NCI-H1694 treated with DMSO at 0.1 percent for 48 hours (cell line): ENCODE data around the gene CHRNA9.

Experiments
- DNase-seq: peaks from one replicate; lab custom pipeline; 2025; lab: John Stamatoyannopoulos, UW

CHRNA9 gene

DNA sequence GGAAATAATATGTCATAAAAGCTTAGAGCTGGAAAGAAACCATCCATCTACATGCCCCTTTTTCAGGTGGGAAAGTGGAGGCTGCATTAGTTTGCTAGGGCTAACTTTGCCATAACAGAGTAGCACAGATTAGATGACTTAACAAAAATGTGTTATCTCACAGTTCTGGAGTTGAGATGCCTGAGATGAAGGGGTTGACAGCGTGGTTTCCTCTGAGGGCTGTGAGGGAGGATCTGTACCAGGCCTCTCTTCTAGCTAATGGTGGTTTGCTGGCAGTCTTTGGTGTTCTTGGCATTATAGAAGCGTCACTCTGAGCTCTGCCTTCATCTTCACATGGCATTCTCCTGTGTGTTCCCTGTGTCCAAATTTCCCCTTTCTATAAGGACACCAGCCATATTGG, 2.4 kb downstream of the CHRNA9 start:
- DNase-seq = no peak

DNA sequence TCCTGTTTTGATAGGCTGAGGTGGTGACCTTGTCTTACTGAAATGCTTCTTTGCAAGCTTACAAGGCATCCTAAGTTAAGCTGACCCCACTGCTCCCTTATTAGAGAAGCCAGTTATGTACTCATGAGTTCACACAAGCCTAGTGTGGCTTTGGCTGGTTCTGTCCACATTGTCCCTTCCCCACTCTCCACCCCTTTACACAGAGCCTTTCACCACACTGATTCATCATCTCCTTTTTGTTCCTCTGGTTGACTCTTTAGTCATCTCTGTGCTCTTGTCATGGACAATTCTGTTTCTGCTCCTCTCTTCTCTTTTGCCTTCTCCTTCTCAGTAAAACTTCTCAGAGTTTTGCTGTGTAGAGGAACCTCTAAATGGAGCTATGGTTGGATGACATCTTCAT, 4.9 kb downstream of the CHRNA9 start:
- no peak for DNase-seq

DNA sequence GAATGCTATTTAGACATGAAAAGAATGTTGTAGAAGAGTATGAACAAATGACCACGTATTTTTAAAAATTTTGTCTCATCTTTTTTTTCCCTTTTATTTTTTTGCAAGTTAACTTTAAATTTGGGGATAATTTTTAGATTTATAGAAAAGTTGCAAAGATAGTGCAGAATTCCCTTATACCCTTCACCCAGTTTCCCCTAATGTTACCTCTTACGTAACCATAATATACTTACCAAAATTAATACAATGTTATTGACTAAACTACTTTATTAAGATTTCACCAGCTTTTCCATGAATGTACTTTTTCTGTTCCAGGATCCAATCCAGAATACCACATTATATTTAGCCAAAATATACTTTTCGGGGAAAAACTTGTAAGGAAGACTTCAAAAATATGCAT, 12.3 kb downstream of the CHRNA9 start:
- no peak for DNase-seq

DNA sequence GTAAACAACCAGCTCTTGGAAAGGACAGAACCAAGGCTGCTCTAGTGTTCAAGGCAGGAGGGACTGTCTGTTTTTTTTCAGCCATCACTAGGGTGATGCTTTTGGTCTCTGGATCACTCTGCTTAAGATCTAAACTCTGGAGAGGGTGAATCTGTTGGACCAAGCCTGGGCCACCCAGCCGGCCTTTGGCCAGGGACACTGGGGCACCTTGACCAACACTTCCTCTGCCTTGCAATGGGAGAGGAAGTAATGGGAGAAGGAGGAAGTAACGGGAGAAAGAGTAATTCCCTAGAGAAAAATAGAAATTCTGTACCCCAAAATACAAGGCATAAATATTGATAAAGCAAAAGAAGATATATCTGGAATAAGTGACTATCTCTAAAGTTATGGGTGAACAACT, 12.9 kb downstream of the CHRNA9 start:
- DNase-seq = no peak

DNA sequence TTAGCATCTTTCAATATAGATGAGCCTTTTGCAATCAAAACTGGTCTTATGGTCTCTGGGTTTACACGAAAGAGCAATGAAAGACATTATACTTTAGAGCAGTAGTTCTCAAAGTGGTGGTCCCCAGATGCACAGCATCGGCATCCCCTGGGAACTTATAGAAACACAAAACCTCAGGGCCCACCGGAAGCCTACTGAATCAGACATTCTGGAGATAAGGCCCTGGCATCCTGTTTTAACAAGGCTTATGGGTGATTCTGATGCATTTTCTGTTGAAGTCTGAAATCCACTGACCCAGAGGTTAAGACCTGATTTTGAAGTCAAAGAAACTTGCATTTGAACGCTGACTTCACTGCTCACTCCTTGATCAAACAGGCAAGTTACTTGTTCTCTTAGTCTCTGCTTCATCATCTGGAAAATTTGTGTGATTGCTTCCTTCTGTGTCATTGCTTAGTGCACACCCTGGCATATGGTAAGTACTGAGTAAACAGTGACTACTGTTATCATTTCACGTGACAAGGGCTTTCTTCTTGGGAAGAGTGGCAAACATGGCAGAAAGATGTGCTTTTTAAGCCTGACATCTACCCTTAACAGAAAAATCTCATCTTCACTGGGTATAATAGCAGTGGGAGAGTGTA, 14.5 kb downstream of the CHRNA9 start:
- peak; percentile 28 for DNase-seq

DNA sequence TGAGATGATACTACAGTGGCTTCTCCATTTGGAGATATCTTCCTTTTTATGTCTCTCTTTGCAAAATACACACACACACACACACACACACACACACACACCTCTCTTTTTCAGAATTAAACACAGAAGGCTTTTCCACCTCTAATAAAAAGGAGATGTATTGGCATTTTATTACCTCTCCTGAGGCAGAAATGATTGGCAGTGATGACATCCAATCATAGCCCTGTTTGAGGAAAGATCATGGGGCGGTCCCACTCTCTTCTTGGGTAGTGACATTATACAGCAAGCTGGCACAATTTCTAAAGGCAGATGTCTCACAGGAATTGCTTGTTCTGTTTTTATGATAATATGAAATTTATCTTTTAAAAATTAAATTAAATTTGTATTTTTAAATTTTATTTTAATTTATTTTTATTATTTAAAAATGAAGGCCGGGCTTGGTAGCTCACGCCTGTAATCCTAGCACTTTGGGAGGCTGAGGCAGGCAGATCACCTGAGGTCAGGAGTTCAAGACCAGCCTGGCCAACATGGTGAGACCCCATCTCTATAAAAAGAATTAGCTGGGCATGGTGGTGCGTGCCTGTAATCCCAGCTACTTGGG, 15.6 kb downstream of the CHRNA9 start:
- DNase-seq = no peak

DNA sequence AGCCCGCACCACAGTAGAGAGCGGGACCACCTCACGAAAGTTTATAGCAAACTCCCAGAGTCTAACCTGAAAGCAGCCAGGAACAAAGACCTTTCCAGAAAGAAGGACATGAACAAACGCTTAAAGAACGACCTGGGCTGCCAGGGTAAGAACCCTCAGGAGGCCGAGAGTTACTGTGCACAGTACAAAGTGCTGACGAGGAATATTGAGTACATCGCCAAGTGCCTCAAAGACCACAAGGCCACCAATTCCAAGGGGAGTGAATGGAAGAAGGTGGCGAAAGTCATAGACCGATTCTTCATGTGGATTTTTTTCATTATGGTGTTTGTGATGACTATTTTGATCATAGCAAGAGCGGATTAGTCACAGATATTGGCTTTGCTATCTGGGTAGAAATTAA, 19.0 kb downstream of the CHRNA9 start:
- DNase-seq = no peak

DNA sequence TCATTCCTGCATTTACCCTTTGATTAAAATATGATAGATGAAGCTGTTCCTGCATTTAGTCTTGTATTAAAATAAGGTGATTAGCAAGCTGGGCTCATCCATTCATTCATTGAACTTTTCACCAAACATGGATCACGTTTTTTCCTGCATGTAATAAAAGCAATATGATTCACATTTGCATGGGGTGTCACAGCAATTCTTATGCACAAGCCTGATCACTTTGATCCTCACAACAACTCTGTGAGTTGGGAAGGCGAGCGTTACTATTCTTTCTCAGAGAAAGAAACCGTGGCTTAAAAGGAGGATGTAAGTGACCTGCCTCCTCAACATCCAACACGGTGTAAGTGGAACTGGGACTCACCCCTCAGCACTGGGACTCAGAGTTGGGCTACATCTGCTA, 20.0 kb downstream of the CHRNA9 start:
- DNase-seq = no peak

DNA sequence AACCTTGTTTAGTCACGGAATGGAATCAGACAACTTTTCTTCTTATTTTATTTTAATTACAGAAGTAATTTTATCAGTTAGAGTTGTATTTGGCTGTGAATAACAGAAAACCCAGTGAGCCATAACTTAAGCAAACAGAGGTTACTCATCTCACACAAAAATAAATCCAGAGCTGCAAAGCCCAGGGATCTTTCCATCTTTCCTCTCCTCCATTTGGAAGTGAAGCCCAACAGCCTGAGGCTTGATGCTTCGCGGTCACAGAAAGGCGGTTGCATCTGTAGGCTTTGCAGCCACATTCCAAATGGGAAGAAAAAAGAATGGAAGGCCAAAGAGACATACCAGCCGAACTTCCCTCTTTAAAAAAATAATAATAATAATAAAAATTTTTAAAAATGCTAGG, 22.6 kb downstream of the CHRNA9 start:
- DNase-seq = no peak

DNA sequence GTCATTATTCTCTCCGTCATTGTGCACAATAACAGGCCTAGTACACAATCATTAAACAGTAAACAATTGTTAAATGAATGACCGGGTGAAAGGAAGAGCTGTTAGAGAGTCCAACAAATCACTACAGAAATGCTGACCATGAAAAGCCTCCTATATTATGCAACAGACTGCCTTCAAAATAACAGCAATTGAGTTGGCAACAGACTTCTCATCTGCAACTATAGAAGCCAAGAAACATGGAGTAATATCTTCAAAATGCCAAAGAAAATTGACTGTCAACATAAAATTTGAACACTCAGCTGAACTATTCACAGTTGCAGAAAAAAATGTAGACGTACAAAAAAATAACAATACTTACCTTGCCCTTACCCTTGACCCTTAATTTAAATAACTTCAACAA, 26.2 kb downstream of the CHRNA9 start:
- no peak for DNase-seq

DNA sequence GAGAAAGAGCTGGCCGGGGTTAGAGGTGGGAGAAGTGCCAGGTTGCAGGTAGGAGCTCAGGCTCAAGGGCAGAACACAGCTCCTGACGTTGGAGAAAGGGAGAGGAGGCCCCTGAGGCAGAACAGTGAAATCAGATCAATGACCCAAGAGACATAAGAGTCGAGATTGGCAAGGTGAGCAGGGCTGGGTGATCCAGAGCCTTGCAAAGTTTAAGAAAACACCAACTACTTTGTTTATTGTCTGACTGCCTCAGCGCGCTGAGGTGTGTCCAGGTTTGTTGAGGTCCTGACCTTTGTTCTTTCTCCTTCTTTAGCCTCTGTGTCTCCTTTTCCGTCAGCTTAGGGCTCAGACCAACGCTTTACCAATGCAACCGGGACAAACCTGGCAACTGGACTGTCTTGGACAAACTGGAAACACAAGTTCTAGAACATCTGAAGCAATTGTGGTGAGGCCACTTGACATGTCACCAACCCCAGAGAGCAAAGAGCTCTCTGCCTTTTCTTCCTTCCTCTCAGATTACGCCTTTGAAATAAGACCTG, 28.3 kb downstream of the CHRNA9 start:
- no peak for DNase-seq

DNA sequence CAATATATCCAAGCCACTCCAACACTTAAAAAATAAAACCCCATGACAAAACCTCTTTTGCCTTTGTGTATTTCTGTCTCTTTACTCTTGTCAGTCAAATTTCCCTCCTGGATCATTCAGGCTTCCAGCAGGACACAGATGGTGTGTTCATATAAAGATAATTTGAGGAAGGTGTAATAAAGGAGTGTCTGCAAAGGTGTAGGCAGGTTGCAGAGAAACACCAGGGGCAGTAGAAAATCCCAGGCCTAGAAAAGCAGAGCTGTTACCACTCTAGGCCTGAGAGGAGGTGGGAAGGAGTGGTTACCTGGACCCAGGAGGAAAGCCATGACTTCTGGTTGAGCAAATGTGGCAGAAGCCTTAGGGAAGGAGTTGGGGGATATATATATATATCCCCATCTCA, 28.8 kb downstream of the CHRNA9 start:
- DNase-seq = no peak

DNA sequence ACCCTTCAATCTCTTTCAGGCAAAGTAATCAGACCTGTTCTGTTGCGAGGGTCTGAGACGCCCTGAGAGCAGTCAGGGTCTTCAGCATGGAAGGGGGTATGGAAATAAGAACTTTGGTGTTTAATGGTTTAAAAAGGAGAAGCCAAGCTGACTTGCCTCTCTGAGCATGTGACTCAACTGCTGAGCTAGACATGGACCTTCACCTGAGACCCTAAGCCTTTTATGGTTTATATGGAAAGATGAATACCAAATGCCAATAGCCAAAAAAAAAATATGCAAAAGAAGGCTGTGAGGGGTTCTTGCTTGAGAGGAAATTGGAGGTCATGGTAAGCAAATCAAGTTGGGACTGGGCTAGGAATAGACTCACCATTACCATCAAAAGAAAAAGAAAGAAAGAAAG, 30.6 kb downstream of the CHRNA9 start:
- DNase-seq = no peak

DNA sequence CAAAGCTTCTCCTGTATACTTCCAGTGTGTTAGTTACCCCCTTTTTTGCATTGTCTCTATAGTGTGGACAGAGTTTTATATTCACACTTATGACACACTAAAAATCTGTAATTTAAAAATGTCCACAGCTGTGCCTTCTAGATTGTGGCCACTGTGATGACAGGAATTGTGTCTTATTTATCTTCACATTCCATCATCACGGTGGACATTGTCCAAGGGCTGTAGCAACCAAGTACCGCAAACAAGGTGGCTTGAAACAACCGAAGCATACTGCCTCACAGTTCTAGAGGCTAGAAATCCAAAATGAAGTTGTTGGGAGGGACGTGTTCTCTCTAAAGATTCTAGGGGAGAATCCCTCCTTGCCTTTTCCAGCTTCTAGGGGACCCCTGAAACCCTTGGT, 32.3 kb downstream of the CHRNA9 start:
- no peak for DNase-seq

DNA sequence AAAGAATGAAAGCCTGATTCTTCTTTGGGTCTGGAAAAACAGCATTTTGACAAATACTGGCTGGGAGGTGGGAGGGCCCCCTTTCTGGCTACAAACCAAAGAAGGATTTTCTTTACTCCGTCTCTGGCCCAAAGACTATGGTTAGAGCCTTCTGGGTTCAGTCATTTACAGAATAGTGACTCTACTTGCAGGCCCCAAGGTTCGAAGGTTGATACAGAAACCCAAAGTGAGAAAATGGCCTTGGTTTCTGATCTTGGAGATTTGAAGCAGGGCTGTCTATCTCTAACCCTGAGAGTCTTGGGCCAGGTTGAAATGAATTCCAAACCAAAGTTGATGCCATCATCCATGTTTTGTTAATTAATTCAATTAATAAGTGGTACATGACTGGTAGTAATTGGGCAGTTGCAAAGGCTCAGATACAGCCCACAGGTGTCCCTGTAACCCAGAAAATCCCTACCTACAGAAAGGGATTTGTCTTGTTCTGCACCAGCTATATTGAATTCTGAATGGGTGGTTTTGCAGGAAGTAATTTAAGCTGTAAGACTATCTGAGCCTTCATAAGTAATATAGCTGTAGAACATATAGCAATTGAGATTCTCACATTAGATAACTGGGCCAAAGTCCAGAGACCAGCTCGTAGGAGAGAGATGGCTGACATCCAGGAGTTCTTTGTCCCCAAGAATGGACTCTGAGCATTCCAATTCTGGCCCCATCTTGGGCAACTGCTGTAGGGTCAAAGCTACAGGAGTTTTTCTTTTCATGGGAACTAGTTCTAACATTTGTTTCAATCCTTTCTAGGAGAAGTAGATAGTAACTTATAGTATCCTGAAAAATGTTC, 34.5 kb downstream of the CHRNA9 start:
- no peak for DNase-seq

DNA sequence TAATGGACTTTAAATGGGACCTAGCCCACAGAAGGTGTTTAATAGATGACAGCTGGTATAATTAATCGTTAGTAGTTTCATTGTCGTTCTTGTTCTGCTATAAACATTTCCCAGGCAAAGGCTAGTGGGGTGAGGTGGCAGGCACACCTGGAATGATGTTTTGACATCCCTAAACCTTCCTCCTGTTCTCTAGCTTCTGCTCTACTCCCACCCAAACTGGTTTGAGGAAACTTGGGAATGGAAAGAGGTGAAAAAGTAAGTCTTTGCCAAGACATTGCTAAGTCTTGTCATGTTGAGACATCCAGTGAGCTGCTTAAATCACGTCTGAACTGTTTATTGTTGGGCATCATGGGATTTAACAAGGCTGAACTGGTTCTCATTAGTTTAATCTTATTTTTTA, 37.5 kb downstream of the CHRNA9 start:
- no peak for DNase-seq

DNA sequence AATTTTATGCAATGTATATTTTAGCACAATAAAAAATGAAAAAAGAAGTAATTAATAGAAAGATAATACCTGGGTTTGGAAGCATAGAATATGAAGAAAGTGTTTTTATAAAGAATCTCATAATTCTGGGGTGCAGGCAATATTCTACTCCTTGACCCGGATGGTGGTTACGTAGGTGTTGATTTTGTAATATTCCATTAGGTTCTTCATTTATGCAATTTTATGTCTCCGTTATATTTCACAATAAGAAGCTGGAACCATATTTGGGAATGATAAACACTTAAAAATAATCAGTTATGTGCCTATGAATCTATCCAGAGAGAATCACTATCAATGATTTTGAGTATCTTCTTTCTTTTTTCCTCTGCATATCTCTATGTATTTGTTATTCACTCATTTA, 38.5 kb downstream of the CHRNA9 start:
- DNase-seq = no peak

DNA sequence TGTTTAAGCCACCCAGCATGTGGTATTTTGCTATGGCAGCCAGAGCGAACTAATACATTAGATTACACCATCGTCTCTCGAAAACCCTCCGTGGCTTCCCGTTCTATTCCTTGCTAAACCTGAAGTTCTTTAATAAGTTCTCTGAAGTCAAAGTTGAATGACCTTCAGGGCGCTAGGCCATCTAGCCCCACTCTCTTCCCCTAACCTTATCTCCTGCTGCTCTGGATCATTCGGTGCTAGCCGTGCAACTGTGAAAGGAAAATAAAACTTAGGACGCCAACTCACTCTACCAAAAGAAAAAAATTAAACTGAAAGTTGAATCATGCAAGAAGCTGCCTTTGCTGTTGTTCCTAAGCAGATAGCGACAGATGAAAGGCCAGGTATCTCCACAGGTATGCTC, 40.0 kb downstream of the CHRNA9 start:
- DNase-seq = no peak

DNA sequence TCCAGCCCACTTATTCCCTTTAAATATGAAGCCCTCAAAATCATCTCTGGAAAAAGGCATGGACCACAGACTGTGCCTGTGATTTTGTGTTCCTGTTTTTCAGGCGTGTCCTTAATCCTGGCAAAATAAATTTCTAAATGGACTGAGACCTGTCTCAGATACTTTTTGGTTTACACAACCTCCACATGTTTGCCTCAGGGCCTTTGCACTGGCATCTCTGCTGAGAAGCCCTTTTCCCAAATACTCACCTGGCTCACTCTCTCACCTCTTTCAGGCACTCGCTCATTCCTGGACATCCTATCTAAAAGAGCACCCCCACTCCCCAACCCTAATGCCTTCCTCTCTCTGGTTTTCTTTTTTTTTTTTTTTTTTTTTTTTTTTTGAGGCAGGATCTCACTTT, 40.5 kb downstream of the CHRNA9 start:
- DNase-seq = no peak

DNA sequence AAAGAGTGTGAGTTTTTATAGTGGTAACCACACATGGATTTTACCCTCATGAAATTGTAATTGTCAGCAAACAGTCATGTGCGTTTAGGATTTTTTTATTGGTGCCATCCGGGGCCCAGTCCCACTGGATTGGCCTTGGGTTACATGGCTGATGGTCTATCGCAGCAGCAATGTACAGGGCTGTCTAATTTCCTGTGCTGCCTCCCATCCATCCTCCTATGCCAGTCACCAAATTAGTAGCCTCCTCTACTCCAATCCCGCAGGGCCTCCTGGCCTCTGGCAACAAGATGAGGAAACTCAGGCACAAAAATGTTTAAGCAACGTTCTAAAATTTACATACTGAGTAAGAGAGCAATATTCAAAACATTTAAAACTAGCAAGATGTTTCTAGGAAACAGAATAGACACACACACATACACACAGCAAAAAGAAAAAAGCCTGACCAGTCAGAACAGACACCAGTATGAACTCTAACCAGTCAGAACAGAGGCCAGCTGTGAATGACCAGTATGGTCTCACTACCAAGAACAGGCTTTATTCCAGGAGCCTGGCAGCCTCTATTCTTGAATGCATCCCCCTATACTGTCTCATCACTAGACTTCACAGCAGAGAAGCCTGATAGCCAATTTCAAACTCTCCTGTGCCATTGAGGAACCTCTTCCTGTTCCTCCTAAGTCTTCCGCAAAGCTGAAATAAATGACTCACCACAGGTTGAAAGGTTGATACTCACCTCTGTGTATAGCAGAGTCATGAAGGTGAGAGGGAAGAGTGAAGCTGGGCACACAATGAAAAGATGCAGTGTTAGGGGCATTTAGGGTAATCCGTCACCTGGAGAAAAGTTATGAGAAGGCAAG, 42.6 kb downstream of the CHRNA9 start:
- DNase-seq = no peak

DNA sequence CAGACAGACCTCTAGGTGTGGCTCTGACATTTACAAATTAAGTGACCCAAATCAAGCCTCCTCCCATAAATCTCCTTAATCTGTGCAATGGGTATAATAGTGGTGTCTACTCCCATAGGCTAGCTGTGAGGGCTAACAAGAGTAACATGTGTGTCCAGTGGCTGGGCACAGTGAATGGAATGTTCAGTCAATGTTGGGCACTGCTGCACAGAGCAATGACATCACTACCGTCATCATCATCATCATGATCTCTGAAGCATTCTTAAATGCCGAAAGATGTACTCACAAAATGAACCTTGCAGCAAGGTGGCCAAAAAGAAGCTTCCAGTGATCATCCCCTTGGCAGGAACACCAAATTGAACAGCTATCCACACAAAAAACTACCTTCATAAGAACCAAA, 43.5 kb downstream of the CHRNA9 start:
- DNase-seq = no peak

DNA sequence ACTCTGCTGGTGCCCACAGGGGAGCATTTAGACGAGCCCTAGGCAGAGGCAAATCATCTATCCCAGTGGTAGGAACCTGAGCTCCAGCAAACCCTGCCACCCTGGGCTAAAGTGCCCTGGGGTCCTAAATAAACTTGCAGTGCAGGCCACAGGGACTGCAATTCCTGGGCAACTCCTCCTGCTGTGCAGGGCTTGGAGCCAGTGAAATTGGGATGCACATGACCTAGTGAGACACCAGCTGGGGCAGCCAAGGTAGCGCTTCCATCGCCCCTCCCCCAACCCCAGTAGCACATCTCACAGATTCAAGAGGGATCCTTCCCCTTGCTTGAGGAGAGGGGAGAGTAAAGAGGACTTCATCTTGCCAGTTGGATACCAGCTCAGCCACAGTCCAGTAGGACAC, 44.1 kb downstream of the CHRNA9 start:
- DNase-seq = no peak
